Thoracic aorta (tissue), 2 donors: Measurements from ENCODE around the gene LMX1B. TPM values are rescaled to one million over a fixed set of nuclear protein-coding genes. Genes with fewer than 3 reads are reported as not detected.

Source experiments
- ATAC-seq: fragments of 150-250 bp; one replicate; pipeline ENCODE4 v1.8.0; 2017; ENCODE audit warnings: low read depth; ENCODE audit not compliant: insufficient number of reproducible peaks, low FRiP score
- DNase-seq: peaks from one replicate; pipeline ENCODE4 v3.0.0-alpha.2; 2020; ENCODE audit warnings: low spot score
- H3K27ac ChIP-seq, 2 donors: fragments of 200-600 bp; sonication (generic); 1 replicate in 1 of 2; 2 replicates in 1 of 2; pipeline ENCODE4 v1.5.1; 2016; ENCODE audit warnings: mild to moderate bottlenecking in 2 of 2, moderate library complexity in 2 of 2
- H3K27me3 ChIP-seq: fragments of 200-600 bp; sonication (generic); replicated peaks from 2 replicates; pipeline ENCODE4 v1.6.0; 2016; ENCODE audit warnings: mild to moderate bottlenecking; ENCODE audit not compliant: insufficient read depth
- H3K36me3 ChIP-seq: fragments of 200-600 bp; sonication (generic); one replicate; pipeline ENCODE4 v1.5.1; 2016
- H3K4me1 ChIP-seq, 2 donors: fragments of 200-600 bp; sonication (generic); 1 replicate in 1 of 2; 2 replicates in 1 of 2; pipeline versions ENCODE4 v1.5.1 to v1.6.0; 2016; ENCODE audit warnings: low read depth in 2 of 2, mild to moderate bottlenecking in 1 of 2; ENCODE audit not compliant: control insufficient read depth in 1 of 2
- H3K4me3 ChIP-seq: fragments of 200-600 bp; sonication (generic); 2 replicates; pipeline ENCODE4 v1.5.1; 2016; ENCODE audit warnings: mild to moderate bottlenecking
- H3K9me3 ChIP-seq: fragments of 200-600 bp; sonication (generic); 2 replicates; pipeline ENCODE4 v1.5.1; 2016
- total RNA-seq, 2 donors: library from RNA; depleted of rRNA; stranded (reverse); fragments of >200 nt; gene quantifications; one replicate each; pipeline versions ENCODE4 v1.1.0 to v1.2.3, GENCODE V29; 2016
- TF ChIP-seq, protein P1 (sequence below): fragments of 200-600 bp; sonication (generic); IDR thresholded peaks from one replicate; pipeline ENCODE4 v1.5.1; 2019; ENCODE audit warnings: antibody characterized with exemption

LMX1B gene
- total RNA-seq, 2 donors from 2014 or later: not detected

- Histone ChIP-seq H3K27me3 (no peaks in the 10 kb centered on the region), H3K4me3 (no peak overlapping the region), H3K9me3 (no peaks in the 10 kb centered on the region), H3K27ac (no peak overlapping the region), H3K4me1 (no peaks in the 10 kb centered on the region), H3K36me3 (no peaks in the 10 kb centered on the region)
- ATAC-seq: no peak
- TF ChIP-seq, protein P1, sequence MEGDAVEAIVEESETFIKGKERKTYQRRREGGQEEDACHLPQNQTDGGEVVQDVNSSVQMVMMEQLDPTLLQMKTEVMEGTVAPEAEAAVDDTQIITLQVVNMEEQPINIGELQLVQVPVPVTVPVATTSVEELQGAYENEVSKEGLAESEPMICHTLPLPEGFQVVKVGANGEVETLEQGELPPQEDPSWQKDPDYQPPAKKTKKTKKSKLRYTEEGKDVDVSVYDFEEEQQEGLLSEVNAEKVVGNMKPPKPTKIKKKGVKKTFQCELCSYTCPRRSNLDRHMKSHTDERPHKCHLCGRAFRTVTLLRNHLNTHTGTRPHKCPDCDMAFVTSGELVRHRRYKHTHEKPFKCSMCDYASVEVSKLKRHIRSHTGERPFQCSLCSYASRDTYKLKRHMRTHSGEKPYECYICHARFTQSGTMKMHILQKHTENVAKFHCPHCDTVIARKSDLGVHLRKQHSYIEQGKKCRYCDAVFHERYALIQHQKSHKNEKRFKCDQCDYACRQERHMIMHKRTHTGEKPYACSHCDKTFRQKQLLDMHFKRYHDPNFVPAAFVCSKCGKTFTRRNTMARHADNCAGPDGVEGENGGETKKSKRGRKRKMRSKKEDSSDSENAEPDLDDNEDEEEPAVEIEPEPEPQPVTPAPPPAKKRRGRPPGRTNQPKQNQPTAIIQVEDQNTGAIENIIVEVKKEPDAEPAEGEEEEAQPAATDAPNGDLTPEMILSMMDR: no peak
- DNase-seq: no peak
Measured at GRCh38 chr9:126696401-126697145, 82.8 kb downstream of the LMX1B start.

GRCh38 chr9:126697330-126697729 is 83.6 kb downstream of the LMX1B start:
- no peaks in the 10 kb centered on the region for H3K9me3 ChIP-seq
- no peak overlapping the region for H3K27ac ChIP-seq
- DNase-seq (no peak), ATAC-seq (no peak)
- no peak overlapping the region for H3K4me3 ChIP-seq
- TF ChIP-seq, protein P1: no peak
- no peaks in the 10 kb centered on the region for H3K27me3 ChIP-seq
- H3K36me3 ChIP-seq: no peaks in the 10 kb centered on the region
- H3K4me1 ChIP-seq: no peaks in the 10 kb centered on the region

DNA sequence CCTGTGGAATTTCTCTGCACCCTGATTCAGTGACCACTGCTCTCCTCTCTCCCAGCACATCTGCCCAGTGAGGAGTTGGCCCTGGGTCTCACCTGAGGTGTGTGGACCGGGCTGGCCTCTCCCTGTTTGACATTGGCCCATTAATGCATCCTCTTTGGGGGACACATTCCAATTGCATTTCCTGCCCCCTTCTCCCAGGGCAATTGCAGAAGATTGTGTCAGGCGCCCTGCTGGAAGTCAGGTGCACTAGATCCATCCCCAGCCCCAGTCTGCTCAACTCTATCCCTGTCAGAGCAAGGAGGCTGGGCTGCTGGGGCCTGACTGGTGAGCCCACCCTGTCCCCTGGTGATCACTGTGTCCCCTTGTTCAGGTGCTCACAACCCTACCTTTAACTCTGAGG is 84.5 kb downstream of the LMX1B start:
- Histone ChIP-seq H3K4me3 (no peak overlapping the region), H3K27ac (no peak overlapping the region), H3K27me3 (peaks cover 6% of the 10 kb centered on the region), H3K4me1 (no peaks in the 10 kb centered on the region), H3K9me3 (no peaks in the 10 kb centered on the region), H3K36me3 (no peaks in the 10 kb centered on the region)
- ATAC-seq: no peak
- no peak for DNase-seq
- TF ChIP-seq, protein P1: no peak

DNA sequence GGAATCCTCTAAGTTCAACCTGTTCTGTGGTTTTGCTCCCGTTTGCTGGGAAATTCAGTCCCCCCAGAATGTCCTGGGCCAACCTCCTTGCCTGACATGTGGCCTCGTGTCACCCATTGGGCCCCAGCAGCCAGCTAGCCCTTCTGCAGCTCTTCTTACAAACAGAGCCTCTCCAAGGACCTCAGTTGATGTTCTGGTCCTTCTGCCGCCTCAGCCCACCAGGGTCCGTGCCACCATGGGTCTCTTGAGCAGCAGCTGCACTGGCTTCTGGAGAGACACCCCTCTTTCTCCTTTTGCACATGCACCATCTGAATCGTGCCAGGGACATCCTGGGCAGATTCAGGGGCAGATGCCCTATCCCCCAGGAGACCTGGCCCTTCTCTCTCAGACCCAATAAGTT is 85.0 kb downstream of the LMX1B start:
- TF ChIP-seq, protein P1: no peak
- no peak for DNase-seq

DNA sequence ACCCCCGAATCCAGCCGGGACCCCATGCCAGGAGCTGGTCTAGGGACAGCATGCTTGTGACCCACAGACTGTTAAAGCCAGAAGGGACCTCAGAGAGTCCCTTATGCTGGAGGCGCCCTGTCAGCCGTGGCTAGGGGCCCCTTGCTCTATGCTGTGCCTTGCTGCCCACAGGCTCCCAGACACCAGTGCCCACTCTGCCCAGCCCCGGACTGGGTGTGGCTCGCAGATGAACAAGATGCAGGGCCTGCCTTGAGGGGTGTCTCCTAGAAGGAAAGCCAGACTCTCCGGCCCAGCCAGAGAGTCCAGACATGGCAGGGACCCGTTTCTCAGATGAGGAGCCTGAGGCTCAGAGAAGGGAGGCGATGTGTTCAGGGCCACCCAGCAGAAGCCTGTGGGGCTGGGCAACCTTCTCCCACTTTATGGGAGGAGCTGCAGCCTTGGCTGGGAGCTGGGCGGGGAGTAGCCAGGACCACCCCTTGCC is 85.7 kb downstream of the LMX1B start:
- TF ChIP-seq, protein P1: no peak
- Histone ChIP-seq H3K4me1 (peaks cover 2 to 3% of the 10 kb centered on the region in 2 donors), H3K9me3 (no peaks in the 10 kb centered on the region), H3K27ac (no peak overlapping the region), H3K4me3 (no peak overlapping the region), H3K27me3 (peaks cover 6% of the 10 kb centered on the region), H3K36me3 (no peaks in the 10 kb centered on the region)
- ATAC-seq (no peak), DNase-seq (no peak)

More for the DNA sequence above, 85.0 kb downstream of the LMX1B start:
- Histone ChIP-seq H3K27me3 (peaks cover 6% of the 10 kb centered on the region), H3K4me3 (no peak overlapping the region), H3K27ac (no peak overlapping the region), H3K36me3 (no peaks in the 10 kb centered on the region), H3K9me3 (no peaks in the 10 kb centered on the region), H3K4me1 (no peaks in the 10 kb centered on the region)
- ATAC-seq: no peak
